Spleen (tissue), 11 donors: Measurements from ENCODE around the gene CDYL2. TPM values are rescaled to one million over a fixed set of nuclear protein-coding genes. Genes with fewer than 3 reads are reported as not detected.

Source experiments
- DNase-seq: peaks from one replicate; pipeline ENCODE4 v3.0.0-alpha.2; 2020
- H3K27ac ChIP-seq, 8 donors: fragments of 200-600 bp; sonication (generic) in 7 of 8; 1 replicate in 4 of 8; 2 replicates in 4 of 8; pipeline versions ENCODE4 v1.5.0 to v1.8.0; 2016 to 2021; ENCODE audit warnings: inconsistent platforms in 4 of 8, mild to moderate bottlenecking in 4 of 8, moderate library complexity in 1 of 8
- H3K27me3 ChIP-seq, 7 donors: fragments of 200-600 bp; sonication (generic) in 6 of 7; replicated peaks in 1 of 7; 1 replicate in 4 of 7; 2 replicates in 3 of 7; pipeline versions ENCODE4 v1.5.0 to v1.8.0; 2016 to 2021; ENCODE audit warnings: inconsistent platforms in 3 of 7, mild to moderate bottlenecking in 1 of 7
- H3K36me3 ChIP-seq, 6 donors: fragments of 200-600 bp; sonication (generic) in 5 of 6; 1 replicate in 4 of 6; 2 replicates in 2 of 6; pipeline versions ENCODE4 v1.5.0 to v1.8.0; 2016 to 2021; ENCODE audit warnings: inconsistent platforms in 2 of 6
- H3K4me1 ChIP-seq, 6 donors: fragments of 200-600 bp; sonication (generic) in 5 of 6; 1 replicate in 3 of 6; 2 replicates in 3 of 6; pipeline versions ENCODE4 v1.5.0 to v1.8.0; 2016 to 2021; ENCODE audit warnings: inconsistent platforms in 3 of 6
- H3K4me3 ChIP-seq, 8 donors: fragments of 200-600 bp; sonication (generic) in 7 of 8; 1 replicate in 4 of 8; 2 replicates in 4 of 8; pipeline versions ENCODE4 v1.5.0 to v1.8.0; 2016 to 2021; ENCODE audit warnings: inconsistent platforms in 4 of 8, mild to moderate bottlenecking in 4 of 8, moderate library complexity in 2 of 8
- H3K9me3 ChIP-seq, 8 donors: fragments of 200-600 bp; sonication (generic) in 7 of 8; 1 replicate in 4 of 8; 2 replicates in 4 of 8; pipeline versions ENCODE4 v1.5.0 to v1.8.0; 2016 to 2021; ENCODE audit warnings: inconsistent platforms in 4 of 8
- CTCF ChIP-seq, 11 experiments: fragments of 200-600 bp in 7 of 11; fragments of 450-650 bp in 4 of 11; sonication (generic) in 4 of 11; IDR thresholded peaks in 8 of 11; conservative IDR thresholded peaks in 3 of 11; 1 replicate in 7 of 11; 2 replicates in 4 of 11; pipeline versions ENCODE4 v1.4.0 to v1.8.0; 2016 to 2021; ENCODE audit warnings: antibody characterized with exemption in 11 of 11, inconsistent platforms in 4 of 11, mild to moderate bottlenecking in 1 of 11
- POLR2A ChIP-seq, 3 donors: fragments of 450-650 bp; IDR thresholded peaks; one replicate each; pipeline ENCODE4 v1.5.1; 2017; ENCODE audit warnings: antibody characterized with exemption in 3 of 3, mild to moderate bottlenecking in 1 of 3
- POLR2AphosphoS5 ChIP-seq, 3 donors: sonication (generic); formaldehyde crosslinking; IDR thresholded peaks; one replicate each; pipeline ENCODE4 v1.5.1; 2017; ENCODE audit warnings: antibody characterized with exemption in 3 of 3
- WGBS, 5 donors: extraction: QIAGEN DNeasy Blood & Tissue Kit in 3 of 5; methylation state at CpG; one replicate each; pipeline versions ENCODE4 v1.1.5 to v1.1.7; 2013 to 2018; 5-methylcytosine and 5-hydroxymethylcytosine counted together
- intact Hi-C: fragments of 100-400 bp; cut with DNase I; formaldehyde crosslinking; loops from one replicate; pipeline ENCODE4 v1.15.0; 2023; ENCODE audit warnings: low total_unique reads
- polyA plus RNA-seq, 3 donors: library from polyadenylated mRNA; stranded (reverse); fragments of 200-250 nt; gene quantifications; one replicate each; pipeline ENCODE4 v1.2.1, GENCODE V29; 2013
- total RNA-seq, 7 donors: library from RNA; depleted of rRNA in 3 of 7; stranded (reverse); fragments of >200 nt in 3 of 7; fragmentation: NEBNext Ultra II Directional in 4 of 7; extraction: Animal tissue kit (Norgen Biotek cat#: 25700) in 4 of 7; gene quantifications; one replicate each; pipeline versions ENCODE4 v1.1.0 to v1.2.1, GENCODE V29; 2016 to 2021
- donor health status: healthy with polysubstance abuse.
- donor health status: DM: no; HTN: no; CAD: no; lungs with moderate emphysema.
- donor health status: DM: no; HTN: no; CAD: no.
- donor health status: Bipolar disorder and iron deficiency.
- donor health status: healthy.
- donor health status: DM: no; HTN: no; CAD: no.
- donor health status: DM: yes; HTN: yes; CAD: no.

Gene CDYL2
- total and polyA plus RNA-seq, 10 donors, result 1.4 to 28.3 (median 12.5) TPM

GRCh38 chr16:80806289-80806688, 1.9 kb upstream of the CDYL2 start:
- DNase-seq, result no peak
- Histone ChIP-seq H3K27me3 (peaks cover 0 to 17% (median 0%) of the 10 kb centered on the region in 7 donors), H3K27ac (no peak overlapping the region), H3K4me3 (no peak overlapping the region), H3K36me3 (no peaks in the 10 kb centered on the region), H3K9me3 (no peaks in the 10 kb centered on the region), H3K4me1 (peaks cover 0 to 19% (median 5%) of the 10 kb centered on the region in 6 donors)
- 83 to 98% (median 92%) methylated on average over 1 of the region's 1 CpG for WGBS, 5 donors
- no peak for TF ChIP-seq POLR2A (IDR thresholded peaks at IDR 0.05)
- no peak for TF ChIP-seq POLR2AphosphoS5 (IDR thresholded peaks at IDR 0.05)
- TF ChIP-seq CTCF (IDR thresholded peaks at IDR 0.05 in 8 of 11, conservative IDR thresholded peaks at IDR 0.05 in 3 of 11), result no peak
- intact Hi-C loops, result no loop called here

- Histone ChIP-seq H3K27me3 (peaks cover 0 to 17% (median 0%) of the 10 kb centered on the region in 7 donors), H3K9me3 (no peaks in the 10 kb centered on the region), H3K36me3 (no peaks in the 10 kb centered on the region), H3K27ac (peak overlapping the region in 3 of 8 donors; percentile 66 to 84 (median 72)), H3K4me3 (peak overlapping the region; percentile 50 to 89 (median 66)), H3K4me1 (peaks cover 0 to 19% (median 5%) of the 10 kb centered on the region in 6 donors)
- TF ChIP-seq CTCF (IDR thresholded peaks at IDR 0.05 in 8 of 11, conservative IDR thresholded peaks at IDR 0.05 in 3 of 11) (no peak), POLR2AphosphoS5 (IDR thresholded peaks at IDR 0.05) (peak; percentile 57 to 82 (median 78)), POLR2A (IDR thresholded peaks at IDR 0.05) (no peak)
- intact Hi-C loops, result no loop called here
- WGBS, 5 donors, result 0% methylated on average over 1 to 80 of the region's 80 CpGs
- DNase-seq, result peak; percentile 87
Measured at GRCh38 chr16:80804056-80804525, 307 bp downstream of the CDYL2 start.

GRCh38 chr16:80803339-80804055, 901 bp downstream of the CDYL2 start:
- WGBS, 5 donors, result 4 to 22% (median 7%) methylated on average over 7 to 64 of the region's 87 CpGs
- intact Hi-C loops, result no loop called here
- Histone ChIP-seq H3K9me3 (no peaks in the 10 kb centered on the region), H3K36me3 (no peaks in the 10 kb centered on the region), H3K27me3 (peaks cover 0 to 17% (median 0%) of the 10 kb centered on the region in 7 donors), H3K4me1 (peaks cover 0 to 19% (median 5%) of the 10 kb centered on the region in 6 donors), H3K27ac (peak overlapping the region in 3 of 8 donors; percentile 39 to 84 (median 57)), H3K4me3 (peak overlapping the region; percentile 19 to 89 (median 48))
- peak; percentile 87 for DNase-seq
- peak in 8 of 11 experiments; percentile 24 to 73 (median 58) for TF ChIP-seq CTCF (IDR thresholded peaks at IDR 0.05 in 8 of 11, conservative IDR thresholded peaks at IDR 0.05 in 3 of 11)
- TF ChIP-seq POLR2A (IDR thresholded peaks at IDR 0.05), result no peak
- TF ChIP-seq POLR2AphosphoS5 (IDR thresholded peaks at IDR 0.05), result no peak

- intact Hi-C loops, result no loop called here
- Histone ChIP-seq H3K27me3 (peaks cover 0 to 17% (median 0%) of the 10 kb centered on the region in 7 donors), H3K9me3 (no peaks in the 10 kb centered on the region), H3K36me3 (no peaks in the 10 kb centered on the region), H3K4me3 (peak overlapping the region in 5 of 8 donors; percentile 30 to 89 (median 63)), H3K27ac (no peak overlapping the region), H3K4me1 (peaks cover 0 to 19% (median 5%) of the 10 kb centered on the region in 6 donors)
- TF ChIP-seq POLR2AphosphoS5 (IDR thresholded peaks at IDR 0.05), result no peak
- no peak for TF ChIP-seq CTCF (IDR thresholded peaks at IDR 0.05 in 8 of 11, conservative IDR thresholded peaks at IDR 0.05 in 3 of 11)
- TF ChIP-seq POLR2A (IDR thresholded peaks at IDR 0.05), result no peak
- peak; percentile 69 for DNase-seq
- WGBS, 5 donors, result 85 to 99% (median 97%) methylated on average over 7 of the region's 7 CpGs
Measured at GRCh38 chr16:80802902-80803301, 1.5 kb downstream of the CDYL2 start.
